Measurements from ENCODE around the gene NUP35. TPM values are rescaled to one million over a fixed set of nuclear protein-coding genes. Genes with fewer than 3 reads are reported as not detected.

Gene NUP35
- total RNA-seq (2022; extraction: Qiagen RNA extraction): 29.5 to 42.6 TPM (median 31.3 TPM) in 5 replicates

GRCh38 chr2:183124222-183124956 is at the start of gene NUP35:
NUP35 (plus strand) TSS chr2:183124443; CDS start chr2:183124458, 15 bp downstream.

GRCh38 chr2:183078464-183079138 is 45.6 kb upstream of the NUP35 start, which contains the start of gene DUSP19:
DUSP19 (plus strand) TSS chr2:183078747; CDS start chr2:183078934, 187 bp downstream.

Other genes starting within 250 kb of the NUP35 start
- 87.8 to 113 TPM (median 105 TPM) in 5 replicates for gene NCKAP1, start 86.0 kb upstream of the NUP35 start, total RNA-seq (2022; extraction: Qiagen RNA extraction)
- gene DUSP19, start 45.7 kb upstream of the NUP35 start, total RNA-seq (2022; extraction: Qiagen RNA extraction): 0.34 to 1.1 TPM (median 0.73 TPM) in 5 replicates